ENCODE data around the gene PPP1R2.

DNA sequence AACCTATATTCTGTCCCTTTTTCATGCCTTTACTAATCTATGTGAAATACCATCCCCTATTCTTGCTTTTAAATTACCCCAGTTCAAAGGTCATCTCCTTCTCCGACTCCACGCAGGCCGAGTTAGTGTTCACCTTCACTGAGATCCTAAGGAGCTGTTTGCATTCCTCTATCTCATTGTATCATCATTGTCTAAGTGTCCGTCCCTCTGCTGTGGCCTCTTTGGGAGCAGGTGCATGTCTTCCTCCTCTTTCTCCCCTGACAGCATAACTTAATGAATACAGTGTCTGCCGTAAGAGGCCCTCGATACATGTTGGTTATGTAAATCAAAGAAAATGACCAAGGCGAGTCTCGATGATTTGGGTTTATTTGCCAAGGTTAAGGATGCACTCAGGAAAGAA lies 4.9 kb upstream of the PPP1R2 start:
- no peak for TF ChIP-seq GATA3 (IDR thresholded peaks at IDR 0.05; ENCODE audit: low read depth, low read length)
- TF ChIP-seq GATA2 (IDR thresholded peaks at IDR 0.05; ENCODE audit: low read depth, low read length) = no peak

Measured in SH-SY5Y (cell line).